ENCODE data around the gene ASNSD1. TPM values are rescaled to one million over a fixed set of nuclear protein-coding genes. Genes with fewer than 3 reads are reported as not detected.

Gene ASNSD1
- total and polyA plus RNA-seq, 2 of the 13 experiments (the other 11 are each of a cell fraction or from before 2014, with no cell fraction given) = 35.1 to 96.6 TPM

DNA sequence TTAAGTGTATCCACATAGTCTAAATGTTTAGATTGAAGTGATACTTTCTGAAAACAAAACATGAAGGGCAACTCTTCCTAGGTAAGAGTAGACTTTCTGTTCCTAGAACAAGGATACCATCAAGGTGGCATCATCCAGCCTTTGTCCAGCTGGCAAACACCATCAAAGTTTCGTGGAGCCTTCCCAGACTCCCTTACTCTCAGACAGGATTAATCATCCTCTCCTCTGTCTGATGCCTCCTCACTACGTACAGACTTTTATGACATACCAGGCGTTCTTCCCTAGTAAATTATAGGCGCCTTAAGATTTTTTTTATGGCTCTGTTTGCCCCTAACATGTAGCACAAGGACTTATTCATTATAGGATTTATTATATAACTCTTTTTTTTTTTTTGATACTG is 29.4 kb upstream of the ASNSD1 start:
- Histone ChIP-seq H3K4me3 (replicated peaks in 1 of 3; ENCODE audit: insufficient read depth in 1 of 3, low read depth in 2 of 3, low read length in 3 of 3) (no peak overlapping the region), H3K36me3 (replicated peaks in 1 of 2; ENCODE audit: control insufficient read depth in 1 of 2, insufficient read depth in 2 of 2, low read length in 2 of 2) (no peaks in the 10 kb centered on the region), H3K4me1 (ENCODE audit: insufficient read depth, low read length) (no peaks in the 10 kb centered on the region), H3K4me2 (ENCODE audit: low read depth, low read length) (no peak overlapping the region), H3K27ac (ENCODE audit: extremely low read length, insufficient read depth, low read length) (no peak overlapping the region), H3K9ac (ENCODE audit: insufficient read depth, low read depth, low read length) (no peak overlapping the region), H4K20me1 (ENCODE audit: insufficient read depth, low read length) (no peaks in the 10 kb centered on the region), H3K79me2 (ENCODE audit: insufficient read depth, low read length) (no peaks in the 10 kb centered on the region), H3K9me3 (ENCODE audit: low read length) (no peaks in the 10 kb centered on the region), H3K27me3 (ENCODE audit: control insufficient read depth in 1 of 2, insufficient read depth in 2 of 2, low read length in 2 of 2) (no peaks in the 10 kb centered on the region), H2AFZ (ENCODE audit: low read length) (no peak overlapping the region)
- ChIA-PET POLR2A (interaction anchor here (1.7 kb wide), 1 partner anchor 52 kb away, joined by 3 read pairs; the partner anchor contains the start of gene SLC40A1), CTCF (ENCODE audit: low intra/inter-chr PET ratio, low total read pairs) (interaction anchor here (2.0 kb wide), 1 partner anchor 165 kb away, joined by 19 read pairs; no protein-coding TSS in a partner anchor)
- intact Hi-C loops (cut with micrococcal nuclease; ENCODE audit: unreplicated experiment) = no loop called here
- 16% methylated on average over 4 of the region's 4 CpGs for WGBS (ENCODE audit: low lambda C conversion rate)
- ATAC-seq = no peak
- TF ChIP-seq EHMT2 (IDR thresholded peaks at IDR 0.05; ENCODE audit: borderline replicate concordance, low read depth, low read length) = no peak
- no peak for TF ChIP-seq HNRNPUL1 (IDR thresholded peaks at IDR 0.05; ENCODE audit: low read depth, low read length)
- TF ChIP-seq ELK4 (CRISPR knock-in tag; IDR thresholded peaks at IDR 0.05; ENCODE audit: borderline replicate concordance) = no peak
- in situ Hi-C loops (cut with HindIII; ENCODE audit: extremely low pct_ligation_motif_present, low pct_unique_long_range_greater_than_20kb) = no loop called here
- BruUV-seq (replicated peaks) = no TSS peak
- no peak for FAIRE-seq
- DNase-seq (ENCODE audit: low spot score) = no peak

DNA sequence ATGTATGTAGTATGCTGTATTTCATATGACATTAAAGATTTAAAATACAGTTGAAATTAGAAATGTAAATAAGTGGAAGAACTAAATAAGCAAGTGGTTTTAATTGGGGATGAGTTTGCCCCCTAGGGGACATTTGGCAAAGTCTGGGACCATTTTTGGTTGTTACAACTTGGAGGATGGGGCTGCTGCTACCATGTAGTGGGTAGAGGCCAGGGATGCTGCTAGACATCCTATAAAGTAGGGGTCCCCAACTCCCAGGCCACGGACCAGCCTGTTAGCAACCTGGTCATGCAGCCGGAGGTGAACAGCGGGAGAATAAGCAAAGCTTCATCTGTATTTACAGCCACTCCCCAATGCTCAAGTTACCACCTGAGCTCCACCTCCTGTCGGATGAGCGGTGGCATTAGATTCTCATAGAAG is 27.9 kb upstream of the ASNSD1 start:
- Histone ChIP-seq H3K27ac (ENCODE audit: extremely low read length, insufficient read depth, low read length) (no peak overlapping the region), H3K9me3 (ENCODE audit: low read length) (no peaks in the 10 kb centered on the region), H3K36me3 (replicated peaks in 1 of 2; ENCODE audit: control insufficient read depth in 1 of 2, insufficient read depth in 2 of 2, low read length in 2 of 2) (no peaks in the 10 kb centered on the region), H3K79me2 (ENCODE audit: insufficient read depth, low read length) (no peaks in the 10 kb centered on the region), H2AFZ (ENCODE audit: low read length) (no peak overlapping the region), H3K4me3 (replicated peaks in 1 of 3; ENCODE audit: insufficient read depth in 1 of 3, low read depth in 2 of 3, low read length in 3 of 3) (no peak overlapping the region), H3K9ac (ENCODE audit: insufficient read depth, low read depth, low read length) (no peak overlapping the region), H3K27me3 (ENCODE audit: control insufficient read depth in 1 of 2, insufficient read depth in 2 of 2, low read length in 2 of 2) (no peaks in the 10 kb centered on the region), H4K20me1 (ENCODE audit: insufficient read depth, low read length) (no peaks in the 10 kb centered on the region), H3K4me2 (ENCODE audit: low read depth, low read length) (no peak overlapping the region), H3K4me1 (ENCODE audit: insufficient read depth, low read length) (no peaks in the 10 kb centered on the region)
- no peak for FAIRE-seq
- BruUV-seq (replicated peaks) = no TSS peak
- TF ChIP-seq SMC3 (IDR thresholded peaks at IDR 0.05; ENCODE audit: low read length) (peak; percentile 38; the same call in 1 of the 2 replicates), NKX3-1 (CRISPR knock-in tag; IDR thresholded peaks at IDR 0.05) (no peak), RAD21 (CRISPR knock-in tag; IDR thresholded peaks at IDR 0.05) (peak; percentile 37; the same call in 1 of the 2 replicates), ZNF180 (CRISPR knock-in tag; IDR thresholded peaks at IDR 0.05; ENCODE audit: borderline replicate concordance, low read depth) (no peak), THAP8 (CRISPR knock-in tag; IDR thresholded peaks at IDR 0.05; ENCODE audit: borderline replicate concordance) (no peak), CTCF (CRISPR knock-in tag; IDR thresholded peaks at IDR 0.05) (peak; percentile 53), STAG1 (CRISPR knock-in tag; IDR thresholded peaks at IDR 0.05) (peak; percentile 67)
- WGBS (ENCODE audit: low lambda C conversion rate) = 86% methylated on average over 2 of the region's 5 CpGs
- POLR2A ChIA-PET = interaction anchor here (1.7 kb wide), 1 partner anchor 53 kb away, joined by 3 read pairs; the partner anchor contains the start of gene SLC40A1
- CTCF ChIA-PET (ENCODE audit: low intra/inter-chr PET ratio, low total read pairs) = interaction anchor here (2.0 kb wide), 1 partner anchor 166 kb away, joined by 19 read pairs; no protein-coding TSS in a partner anchor
- DNase-seq (ENCODE audit: low spot score) = no peak
- peak; percentile 78 for ATAC-seq
- intact Hi-C loops (cut with micrococcal nuclease; ENCODE audit: unreplicated experiment) = loop anchor here (1.0 kb wide), 1 partner anchor 167 kb away; no protein-coding TSS in a partner anchor
- in situ Hi-C loops (cut with HindIII; ENCODE audit: extremely low pct_ligation_motif_present, low pct_unique_long_range_greater_than_20kb) = no loop called here

Measured in HepG2 (cell line).